ENCODE results near the gene ITFG2.

DNA sequence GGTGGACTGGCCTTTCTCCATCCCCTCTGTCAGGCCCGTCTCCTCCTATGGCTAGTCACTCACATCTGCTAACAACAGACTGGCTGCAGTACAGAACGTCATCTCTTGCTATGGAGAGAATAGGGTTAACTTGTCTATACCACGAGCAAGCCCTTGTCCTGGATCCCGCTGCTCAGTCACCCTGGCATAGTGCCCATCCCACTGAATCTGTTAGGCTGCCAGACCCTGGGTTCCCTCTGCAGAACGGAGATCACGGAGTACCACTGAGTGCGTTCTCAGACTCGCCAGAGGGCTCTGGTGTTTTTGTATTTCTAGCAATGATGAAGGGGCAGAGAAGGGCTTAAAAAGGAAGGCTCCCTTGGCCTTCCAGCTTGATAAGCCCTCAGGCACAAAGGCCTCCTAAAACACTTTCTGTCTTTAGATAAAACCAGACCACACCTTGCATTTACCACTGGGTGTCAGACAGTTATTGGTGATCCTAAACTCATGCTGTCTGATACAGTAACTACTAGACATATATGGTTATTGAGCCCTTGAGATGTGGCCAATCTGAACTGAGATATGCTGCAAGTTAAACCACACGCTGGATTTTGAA is 28.7 kb downstream of the ITFG2 start:
- TF ChIP-seq, protein P1, sequence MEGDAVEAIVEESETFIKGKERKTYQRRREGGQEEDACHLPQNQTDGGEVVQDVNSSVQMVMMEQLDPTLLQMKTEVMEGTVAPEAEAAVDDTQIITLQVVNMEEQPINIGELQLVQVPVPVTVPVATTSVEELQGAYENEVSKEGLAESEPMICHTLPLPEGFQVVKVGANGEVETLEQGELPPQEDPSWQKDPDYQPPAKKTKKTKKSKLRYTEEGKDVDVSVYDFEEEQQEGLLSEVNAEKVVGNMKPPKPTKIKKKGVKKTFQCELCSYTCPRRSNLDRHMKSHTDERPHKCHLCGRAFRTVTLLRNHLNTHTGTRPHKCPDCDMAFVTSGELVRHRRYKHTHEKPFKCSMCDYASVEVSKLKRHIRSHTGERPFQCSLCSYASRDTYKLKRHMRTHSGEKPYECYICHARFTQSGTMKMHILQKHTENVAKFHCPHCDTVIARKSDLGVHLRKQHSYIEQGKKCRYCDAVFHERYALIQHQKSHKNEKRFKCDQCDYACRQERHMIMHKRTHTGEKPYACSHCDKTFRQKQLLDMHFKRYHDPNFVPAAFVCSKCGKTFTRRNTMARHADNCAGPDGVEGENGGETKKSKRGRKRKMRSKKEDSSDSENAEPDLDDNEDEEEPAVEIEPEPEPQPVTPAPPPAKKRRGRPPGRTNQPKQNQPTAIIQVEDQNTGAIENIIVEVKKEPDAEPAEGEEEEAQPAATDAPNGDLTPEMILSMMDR (IDR thresholded peaks at IDR 0.05) = no peak
- TF ChIP-seq EP300 (IDR thresholded peaks at IDR 0.05) (no peak), POLR2A (IDR thresholded peaks at IDR 0.05) (no peak)
